BE2C (cell line): ENCODE data around the gene CDC73.
"Not testable (repeated sequence)": the region's sequence is repeated elsewhere in the genome, so short reads cannot be mapped to it uniquely, and the experiment has no call there.

ENCODE experiments used
- DNase-seq: peaks from one replicate; pipeline ENCODE4 v3.0.0-alpha.2; 2020
- H3K27me3 ChIP-seq: fragments of 250-450 bp; sonication (Bioruptor Pico); 2 replicates; pipeline ENCODE4 v1.5.1; 2020; ENCODE audit warnings: mild to moderate bottlenecking
- H3K36me3 ChIP-seq: fragments of 250-450 bp; sonication (Bioruptor Pico); 2 replicates; pipeline ENCODE4 v1.5.1; 2020; ENCODE audit warnings: mild to moderate bottlenecking
- H3K4me1 ChIP-seq: fragments of 250-450 bp; sonication (Bioruptor Pico); 2 replicates; pipeline ENCODE4 v1.5.1; 2020
- H3K4me3 ChIP-seq: 2 replicates; pipeline ENCODE4 v1.5.1; 2011; ENCODE audit warnings: low read depth, low read length
- H3K9me3 ChIP-seq: fragments of 250-450 bp; sonication (Bioruptor Pico); 2 replicates; pipeline ENCODE4 v1.5.1; 2020
- TF ChIP-seq, protein P1 (sequence below): IDR thresholded peaks from 2 replicates; pipeline ENCODE4 v1.5.1; 2012; ENCODE audit warnings: mild to moderate bottlenecking, low read depth, low read length

The CDC73 gene

DNA sequence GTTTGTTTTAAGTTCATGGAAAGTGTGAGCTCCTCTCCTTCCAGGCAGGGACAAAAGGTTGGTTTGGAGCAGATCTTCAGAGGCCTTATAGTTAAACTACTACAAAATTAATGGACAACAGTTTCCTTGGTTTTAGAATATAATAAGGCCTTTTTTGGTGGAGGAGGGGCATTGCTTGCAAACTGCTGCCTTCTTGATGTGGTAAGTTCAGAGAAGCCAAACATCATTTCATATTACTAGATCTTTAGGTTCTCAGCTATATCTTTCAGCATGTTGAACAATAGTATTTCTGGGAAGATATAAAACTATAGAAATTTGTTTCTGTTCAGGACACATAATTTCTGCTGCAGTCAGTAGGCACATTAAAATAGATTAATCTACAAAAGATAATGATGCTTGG lies 162.4 kb downstream of the CDC73 start:
- DNase-seq: no peak
- Histone ChIP-seq H3K4me3 (no peak overlapping the region), H3K4me1 (peaks cover 5% of the 10 kb centered on the region; the same call in 1 of the 2 replicates), H3K9me3 (no peaks in the 10 kb centered on the region), H3K27me3 (no peaks in the 10 kb centered on the region), H3K36me3 (no peaks in the 10 kb centered on the region)
- TF ChIP-seq, protein P1, sequence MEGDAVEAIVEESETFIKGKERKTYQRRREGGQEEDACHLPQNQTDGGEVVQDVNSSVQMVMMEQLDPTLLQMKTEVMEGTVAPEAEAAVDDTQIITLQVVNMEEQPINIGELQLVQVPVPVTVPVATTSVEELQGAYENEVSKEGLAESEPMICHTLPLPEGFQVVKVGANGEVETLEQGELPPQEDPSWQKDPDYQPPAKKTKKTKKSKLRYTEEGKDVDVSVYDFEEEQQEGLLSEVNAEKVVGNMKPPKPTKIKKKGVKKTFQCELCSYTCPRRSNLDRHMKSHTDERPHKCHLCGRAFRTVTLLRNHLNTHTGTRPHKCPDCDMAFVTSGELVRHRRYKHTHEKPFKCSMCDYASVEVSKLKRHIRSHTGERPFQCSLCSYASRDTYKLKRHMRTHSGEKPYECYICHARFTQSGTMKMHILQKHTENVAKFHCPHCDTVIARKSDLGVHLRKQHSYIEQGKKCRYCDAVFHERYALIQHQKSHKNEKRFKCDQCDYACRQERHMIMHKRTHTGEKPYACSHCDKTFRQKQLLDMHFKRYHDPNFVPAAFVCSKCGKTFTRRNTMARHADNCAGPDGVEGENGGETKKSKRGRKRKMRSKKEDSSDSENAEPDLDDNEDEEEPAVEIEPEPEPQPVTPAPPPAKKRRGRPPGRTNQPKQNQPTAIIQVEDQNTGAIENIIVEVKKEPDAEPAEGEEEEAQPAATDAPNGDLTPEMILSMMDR: no peak

DNA sequence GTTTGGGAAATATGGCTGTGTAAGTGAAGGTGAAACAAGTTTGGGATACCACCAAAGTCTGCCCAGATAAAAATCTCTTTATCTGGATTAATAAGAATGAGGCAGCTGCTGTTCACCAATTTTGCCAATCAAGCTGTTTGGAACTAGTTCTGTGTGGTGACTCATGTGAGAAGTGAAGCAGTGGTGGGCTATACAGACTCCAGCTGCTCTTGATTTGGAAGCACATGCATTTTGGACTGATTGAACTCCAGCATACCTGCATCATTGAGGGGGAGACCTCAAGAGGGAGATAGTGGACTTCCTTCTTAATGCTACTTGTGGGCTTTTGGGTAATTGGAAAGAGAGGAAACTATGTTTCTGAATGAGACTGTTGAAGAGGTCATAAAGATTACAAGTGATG lies 163.8 kb downstream of the CDC73 start:
- no peaks in the 10 kb centered on the region for H3K9me3 ChIP-seq
- peaks cover 5% of the 10 kb centered on the region; the same call in 1 of the 2 replicates for H3K4me1 ChIP-seq
- TF ChIP-seq, protein P1: no peak
- no peak overlapping the region for H3K4me3 ChIP-seq
- H3K27me3 ChIP-seq: no peaks in the 10 kb centered on the region
- DNase-seq: no peak
- no peaks in the 10 kb centered on the region for H3K36me3 ChIP-seq

DNA sequence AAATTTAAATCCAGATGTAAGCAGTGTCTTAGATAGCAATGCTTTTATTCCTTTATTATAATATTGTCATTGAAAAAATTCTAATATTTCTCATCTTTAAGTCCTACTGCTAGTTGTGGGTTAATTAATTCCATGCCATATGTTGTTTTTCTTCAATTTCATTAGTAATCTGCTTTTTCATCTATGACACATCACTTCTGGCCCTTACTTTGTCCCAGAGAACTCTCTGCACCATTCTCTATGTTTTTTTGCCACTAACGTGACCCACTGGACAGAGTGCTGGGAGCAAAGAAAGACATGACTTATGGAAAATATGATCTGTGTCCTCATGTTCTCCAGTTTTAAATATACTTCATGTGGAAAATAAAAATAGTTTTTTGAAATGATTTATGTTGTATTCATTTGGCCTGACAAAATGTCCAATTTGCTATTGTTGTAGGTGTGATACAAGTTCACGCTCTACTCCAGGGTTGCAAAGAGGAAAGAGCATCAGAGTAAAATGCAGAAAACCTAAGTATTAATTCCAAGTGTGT lies 166.8 kb downstream of the CDC73 start:
- H3K27me3 ChIP-seq: not testable (repeated sequence)

DNA sequence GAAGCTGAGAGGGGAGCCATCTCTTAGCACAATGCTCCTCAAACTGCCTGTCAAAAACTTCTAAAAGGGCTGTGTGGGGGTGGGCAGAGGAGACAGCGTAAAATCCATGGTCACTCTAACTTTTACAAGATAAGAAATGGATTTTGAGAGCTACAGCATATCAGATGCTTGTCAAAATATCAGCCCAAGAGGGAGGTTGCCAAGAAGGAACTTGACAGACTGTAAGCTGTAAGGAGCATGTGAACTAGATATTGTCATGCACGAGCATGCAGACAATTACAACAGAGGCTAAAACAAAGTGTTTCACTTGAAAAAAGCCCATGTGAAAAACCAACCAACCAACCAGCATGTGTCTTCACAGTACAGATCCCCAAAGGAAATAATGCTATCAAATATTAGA lies 171.9 kb downstream of the CDC73 start:
- H3K36me3 ChIP-seq: no peaks in the 10 kb centered on the region
- H3K4me3 ChIP-seq: no peak overlapping the region
- H3K9me3 ChIP-seq: no peaks in the 10 kb centered on the region
- H3K4me1 ChIP-seq: peaks cover 2% of the 10 kb centered on the region; the same call in 1 of the 2 replicates
- no peak for DNase-seq
- TF ChIP-seq, protein P1: no peak
- H3K27me3 ChIP-seq: no peaks in the 10 kb centered on the region

More for the DNA sequence above, 166.8 kb downstream of the CDC73 start:
- not testable (repeated sequence) for H3K4me1 ChIP-seq, H3K4me3 ChIP-seq, DNase-seq, H3K9me3 ChIP-seq, H3K36me3 ChIP-seq

DNA sequence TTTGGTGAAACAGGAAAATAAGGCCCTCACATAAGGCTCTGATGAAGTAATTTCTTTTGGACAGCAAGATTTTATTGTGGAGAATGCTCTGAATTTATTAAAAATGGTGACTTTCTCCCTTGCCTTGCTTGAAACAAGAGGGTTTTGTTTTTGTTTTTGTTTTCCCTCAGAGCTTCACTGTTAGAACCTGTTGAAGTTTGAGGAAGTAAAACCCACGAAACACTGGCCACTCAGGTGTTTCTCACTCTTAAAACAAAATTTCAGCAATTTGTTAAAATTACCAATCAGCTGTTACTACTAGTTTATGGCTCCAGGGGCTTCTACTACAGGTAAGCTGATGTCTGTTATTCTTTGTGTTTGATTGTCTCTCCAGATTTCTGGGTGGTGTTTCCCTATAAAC lies 177.2 kb downstream of the CDC73 start:
- Histone ChIP-seq H3K36me3 (no peaks in the 10 kb centered on the region), H3K9me3 (no peaks in the 10 kb centered on the region), H3K4me1 (no peaks in the 10 kb centered on the region), H3K4me3 (no peak overlapping the region), H3K27me3 (no peaks in the 10 kb centered on the region)
- no peak for DNase-seq
- TF ChIP-seq, protein P1: no peak

DNA sequence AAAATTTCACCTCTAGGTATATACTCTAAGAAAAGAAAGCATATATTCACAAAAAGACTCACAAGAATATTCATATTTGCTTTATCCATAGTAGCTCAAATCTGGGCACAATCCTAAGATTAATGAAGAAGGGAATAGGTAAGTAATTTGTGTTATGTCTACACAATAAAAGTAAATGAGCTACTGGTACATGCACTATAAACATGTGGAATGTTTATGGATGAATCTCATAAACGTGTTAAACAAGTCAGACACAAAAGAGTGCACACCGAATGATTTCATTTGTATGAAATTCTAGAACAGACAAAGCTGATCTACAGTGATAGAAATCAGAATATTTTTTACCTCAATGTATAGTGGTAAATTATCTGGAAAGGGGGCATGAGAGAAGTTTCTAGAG lies 179.9 kb downstream of the CDC73 start:
- Histone ChIP-seq H3K9me3 (no peaks in the 10 kb centered on the region), H3K4me1 (no peaks in the 10 kb centered on the region), H3K27me3 (no peaks in the 10 kb centered on the region), H3K4me3 (no peak overlapping the region), H3K36me3 (no peaks in the 10 kb centered on the region)
- TF ChIP-seq, protein P1: no peak
- DNase-seq: no peak

DNA sequence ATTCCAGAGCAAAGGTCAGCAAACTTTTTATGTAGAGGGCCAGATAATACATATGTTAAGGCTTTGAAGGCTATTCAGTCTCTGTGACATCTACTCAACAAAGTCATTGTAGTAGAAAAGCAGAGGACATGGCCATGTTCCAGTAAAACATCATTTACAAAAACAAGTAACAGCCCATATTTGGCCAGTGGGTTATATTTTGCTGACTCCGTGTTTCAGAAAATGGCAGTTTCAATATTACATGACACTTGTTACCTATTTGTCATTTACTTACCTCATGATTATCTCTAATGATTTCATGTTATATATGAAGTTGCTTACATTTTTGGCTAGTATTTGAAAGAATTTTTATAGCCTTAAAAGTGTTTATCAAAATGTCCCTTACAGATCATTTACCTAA lies 182.0 kb downstream of the CDC73 start:
- Histone ChIP-seq H3K4me3 (no peak overlapping the region), H3K4me1 (no peaks in the 10 kb centered on the region), H3K27me3 (no peaks in the 10 kb centered on the region), H3K9me3 (no peaks in the 10 kb centered on the region), H3K36me3 (no peaks in the 10 kb centered on the region)
- TF ChIP-seq, protein P1: no peak
- no peak for DNase-seq
